ENCODE results near the gene RAET1E. TPM values are rescaled to one million over a fixed set of nuclear protein-coding genes. Genes with fewer than 3 reads are reported as not detected.

The RAET1E gene
- total RNA-seq, 1 experiment from 2014 or later = not detected

GRCh38 chr6:149918151-149918905 is 20.4 kb upstream of the RAET1E start:
- no peaks in the 10 kb centered on the region; a peak in 1 of 7 replicates for H3K36me3 Mint-ChIP-seq (ENCODE audit: insufficient read depth in 1 of 3, low read depth in 3 of 3)
- H3K4me1 Mint-ChIP-seq = peaks cover 7 to 9% of the 10 kb centered on the region in 2 experiments
- Histone ChIP-seq H2BK120ac (ENCODE audit: low read depth, low read length, poor library complexity, severe bottlenecking) (no peak overlapping the region), H2AFZ (ENCODE audit: low read length) (no peak overlapping the region), H3K27me3 (ENCODE audit: insufficient read depth, low read length) (peaks cover 24% of the 10 kb centered on the region; the same call in 1 of the 2 replicates), H3K4ac (ENCODE audit: low read depth, low read length) (no peak overlapping the region), H3K27ac (ENCODE audit: insufficient read length, low read depth, low read length) (no peak overlapping the region), H3K4me1 (ENCODE audit: insufficient read depth, low read length) (no peaks in the 10 kb centered on the region), H2BK12ac (ENCODE audit: insufficient read length, low read depth, low read length) (no peak overlapping the region), H3K23ac (ENCODE audit: insufficient read length, low read depth, low read length) (no peak overlapping the region), H2AK5ac (ENCODE audit: insufficient read length, low read length) (no peak overlapping the region), H4K8ac (replicated peaks; ENCODE audit: insufficient read length, low read depth, low read length) (no peak overlapping the region), H3K79me2 (ENCODE audit: insufficient read depth, low read length) (no peaks in the 10 kb centered on the region), H2BK20ac (ENCODE audit: low read depth, low read length, poor library complexity, severe bottlenecking) (no peak overlapping the region), H3K9me3 (ENCODE audit: control insufficient read depth, low read depth, low read length) (no peaks in the 10 kb centered on the region), H4K91ac (ENCODE audit: insufficient read length, low read depth, low read length) (no peak overlapping the region), H3T11ph (ENCODE audit: low read length) (no peak overlapping the region), H4K5ac (ENCODE audit: insufficient read length, low read depth, low read length) (no peak overlapping the region), H3K23me2 (ENCODE audit: insufficient read length, low read depth, low read length, poor library complexity, severe bottlenecking) (peaks cover 10% of the 10 kb centered on the region), H2BK5ac (ENCODE audit: insufficient read length, low read length) (no peak overlapping the region), H3K9ac (ENCODE audit: extremely low read depth, insufficient read length, low read length) (no peak overlapping the region), H3K79me1 (ENCODE audit: insufficient read depth, low read depth, low read length, poor library complexity, severe bottlenecking) (no peaks in the 10 kb centered on the region), H3K14ac (ENCODE audit: insufficient read depth, low read length) (no peak overlapping the region; the same call in 1 of the 2 replicates), H3K18ac (ENCODE audit: insufficient read length, low read depth, low read length) (no peak overlapping the region), H2BK15ac (ENCODE audit: low read depth, low read length) (no peak overlapping the region), H3K56ac (ENCODE audit: insufficient read length, low read depth, low read length) (no peak overlapping the region), H4K20me1 (ENCODE audit: control insufficient read depth, insufficient read depth, insufficient read length) (peaks cover 2% of the 10 kb centered on the region), H3K4me2 (ENCODE audit: insufficient read depth, insufficient read length, low read length) (no peak overlapping the region)
- H3K27me3 Mint-ChIP-seq (ENCODE audit: low read depth) = peaks cover 75% of the 10 kb centered on the region
- TF ChIP-seq, protein P1, sequence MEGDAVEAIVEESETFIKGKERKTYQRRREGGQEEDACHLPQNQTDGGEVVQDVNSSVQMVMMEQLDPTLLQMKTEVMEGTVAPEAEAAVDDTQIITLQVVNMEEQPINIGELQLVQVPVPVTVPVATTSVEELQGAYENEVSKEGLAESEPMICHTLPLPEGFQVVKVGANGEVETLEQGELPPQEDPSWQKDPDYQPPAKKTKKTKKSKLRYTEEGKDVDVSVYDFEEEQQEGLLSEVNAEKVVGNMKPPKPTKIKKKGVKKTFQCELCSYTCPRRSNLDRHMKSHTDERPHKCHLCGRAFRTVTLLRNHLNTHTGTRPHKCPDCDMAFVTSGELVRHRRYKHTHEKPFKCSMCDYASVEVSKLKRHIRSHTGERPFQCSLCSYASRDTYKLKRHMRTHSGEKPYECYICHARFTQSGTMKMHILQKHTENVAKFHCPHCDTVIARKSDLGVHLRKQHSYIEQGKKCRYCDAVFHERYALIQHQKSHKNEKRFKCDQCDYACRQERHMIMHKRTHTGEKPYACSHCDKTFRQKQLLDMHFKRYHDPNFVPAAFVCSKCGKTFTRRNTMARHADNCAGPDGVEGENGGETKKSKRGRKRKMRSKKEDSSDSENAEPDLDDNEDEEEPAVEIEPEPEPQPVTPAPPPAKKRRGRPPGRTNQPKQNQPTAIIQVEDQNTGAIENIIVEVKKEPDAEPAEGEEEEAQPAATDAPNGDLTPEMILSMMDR (conservative IDR thresholded peaks at IDR 0.05) = no peak
- WGBS (ENCODE audit: extremely low coverage, insufficient read length, low lambda C conversion rate) = no CpG with 5 or more reads among the region's 6 CpGs
- DNase-seq = no peak
- no peak overlapping the region for H3K4me3 Mint-ChIP-seq
- no peak overlapping the region; a peak in 1 of 7 replicates for H3K27ac Mint-ChIP-seq
- H3K9me3 Mint-ChIP-seq = no peaks in the 10 kb centered on the region; a peak in 1 of 5 replicates
